ENCODE results near the gene BRSK2. TPM values are rescaled to one million over a fixed set of nuclear protein-coding genes. Genes with fewer than 3 reads are reported as not detected.

The BRSK2 gene
- total RNA-seq, 1 experiment from 2014 or later, result 1.2 TPM

DNA sequence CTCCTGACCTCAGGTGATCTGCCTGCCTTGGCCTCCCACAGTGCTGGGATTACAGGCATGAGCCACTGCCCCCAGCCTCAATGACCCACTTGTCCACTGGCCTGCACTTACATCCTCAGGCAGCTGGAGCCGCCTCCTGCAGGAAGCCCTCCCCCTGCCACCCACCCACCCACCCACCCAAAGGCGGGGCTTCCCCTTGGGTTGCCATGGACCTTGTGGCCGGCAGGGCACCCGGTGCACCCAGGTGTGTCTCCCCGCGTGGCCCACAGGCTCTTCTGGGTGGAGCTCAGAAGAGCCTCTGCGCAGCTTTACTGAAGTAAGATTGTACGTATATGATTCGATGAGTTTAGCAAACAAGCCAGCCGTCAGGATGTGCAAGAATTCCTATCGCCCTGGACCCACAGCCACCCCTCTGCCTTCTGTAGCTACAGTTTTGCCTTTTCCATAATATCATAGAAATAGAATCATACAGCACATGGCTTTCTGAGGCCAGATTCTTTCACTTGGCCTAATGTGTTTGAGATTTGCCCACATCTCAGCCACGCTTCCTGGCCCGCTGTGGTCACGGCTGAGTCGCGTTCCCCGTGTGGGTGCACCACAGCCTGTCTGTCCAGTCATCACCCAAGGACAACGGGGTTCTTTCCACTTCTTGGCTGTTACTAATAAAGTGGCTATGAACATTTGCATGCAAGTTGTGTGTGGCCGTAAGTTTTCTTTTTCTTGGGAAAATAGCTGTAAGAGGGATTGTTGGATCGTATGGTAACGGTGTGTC is 5.3 kb upstream of the BRSK2 start:
- H4K20me1 ChIP-seq (ENCODE audit: low read length), result no peaks in the 10 kb centered on the region
- DNase-seq, result no peak
- BruUV-seq (replicated peaks), result no TSS peak
- ChIA-PET CTCF (no interaction called here), POLR2A (ENCODE audit: unreplicated experiment) (no interaction called here)
- ATAC-seq, result no peak
- intact Hi-C loops (cut with micrococcal nuclease), result loop anchor here (10.0 kb wide), 1 partner anchor 80 kb away; the partner anchor contains the start of gene TOLLIP
- TF ChIP-seq EZH2 (IDR thresholded peaks at IDR 0.05; ENCODE audit: low read length, unreplicated experiment), result no peak
- TF ChIP-seq EZH2phosphoT487 (IDR thresholded peaks at IDR 0.05; ENCODE audit: borderline replicate concordance, low read length), result no peak
- TF ChIP-seq, protein P1, sequence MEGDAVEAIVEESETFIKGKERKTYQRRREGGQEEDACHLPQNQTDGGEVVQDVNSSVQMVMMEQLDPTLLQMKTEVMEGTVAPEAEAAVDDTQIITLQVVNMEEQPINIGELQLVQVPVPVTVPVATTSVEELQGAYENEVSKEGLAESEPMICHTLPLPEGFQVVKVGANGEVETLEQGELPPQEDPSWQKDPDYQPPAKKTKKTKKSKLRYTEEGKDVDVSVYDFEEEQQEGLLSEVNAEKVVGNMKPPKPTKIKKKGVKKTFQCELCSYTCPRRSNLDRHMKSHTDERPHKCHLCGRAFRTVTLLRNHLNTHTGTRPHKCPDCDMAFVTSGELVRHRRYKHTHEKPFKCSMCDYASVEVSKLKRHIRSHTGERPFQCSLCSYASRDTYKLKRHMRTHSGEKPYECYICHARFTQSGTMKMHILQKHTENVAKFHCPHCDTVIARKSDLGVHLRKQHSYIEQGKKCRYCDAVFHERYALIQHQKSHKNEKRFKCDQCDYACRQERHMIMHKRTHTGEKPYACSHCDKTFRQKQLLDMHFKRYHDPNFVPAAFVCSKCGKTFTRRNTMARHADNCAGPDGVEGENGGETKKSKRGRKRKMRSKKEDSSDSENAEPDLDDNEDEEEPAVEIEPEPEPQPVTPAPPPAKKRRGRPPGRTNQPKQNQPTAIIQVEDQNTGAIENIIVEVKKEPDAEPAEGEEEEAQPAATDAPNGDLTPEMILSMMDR (conservative IDR thresholded peaks at IDR 0.05; ENCODE audit: low read depth, low read length), result no peak
- no peak overlapping the region for H3K9ac ChIP-seq (ENCODE audit: low read length)
- H3K27ac ChIP-seq (ENCODE audit: low read length), result no peak overlapping the region
- no peak overlapping the region for H3K4me3 ChIP-seq (ENCODE audit: low read length)
- no peak overlapping the region for H2AFZ ChIP-seq (ENCODE audit: low read length)
- H3F3A ChIP-seq (ENCODE audit: low read length, unreplicated experiment), result no peaks in the 10 kb centered on the region
- H3K27me3 ChIP-seq (ENCODE audit: low read length), result no peaks in the 10 kb centered on the region
- H3K4me2 ChIP-seq (ENCODE audit: low read length), result no peak overlapping the region
- no peaks in the 10 kb centered on the region for H3K79me2 ChIP-seq (ENCODE audit: low read length)
- no peaks in the 10 kb centered on the region for H3K9me2 ChIP-seq (replicated peaks; ENCODE audit: low read length)
- H3K4me1 ChIP-seq (ENCODE audit: insufficient read depth, low read length), result peaks cover 4% of the 10 kb centered on the region; the same call in 1 of the 2 replicates
- no peaks in the 10 kb centered on the region for H3K36me3 ChIP-seq (ENCODE audit: low read depth, low read length)
- H3K9me3 ChIP-seq (ENCODE audit: low read length), result no peaks in the 10 kb centered on the region

DNA sequence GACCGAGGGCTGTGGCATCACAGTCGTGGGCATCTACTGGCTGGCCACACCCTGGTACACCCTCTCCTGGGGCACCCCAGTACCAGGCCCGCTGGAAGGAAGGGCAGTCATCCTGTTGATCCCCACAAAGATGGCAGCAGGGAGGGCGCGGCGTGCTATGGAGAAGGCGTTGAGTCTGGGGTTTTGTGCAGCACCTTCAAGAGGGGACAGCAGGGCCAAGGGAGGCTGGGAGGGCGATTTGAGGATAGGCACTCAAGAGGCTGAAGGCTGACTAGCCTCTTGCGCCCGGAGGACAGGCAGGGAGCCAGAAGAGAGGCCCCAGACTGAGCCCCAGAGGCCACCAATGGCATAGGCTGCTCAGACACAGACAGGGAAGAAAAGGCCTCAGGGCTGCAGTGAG is 2.2 kb upstream of the BRSK2 start:
- DNase-seq (no peak), ATAC-seq (no peak)
- H3K4me3 ChIP-seq (ENCODE audit: low read length), result no peak overlapping the region
- H2AFZ ChIP-seq (ENCODE audit: low read length), result no peak overlapping the region
- ChIA-PET POLR2A (ENCODE audit: unreplicated experiment) (no interaction called here), CTCF (no interaction called here)
- H3K79me2 ChIP-seq (ENCODE audit: low read length), result no peaks in the 10 kb centered on the region
- H4K20me1 ChIP-seq (ENCODE audit: low read length), result no peaks in the 10 kb centered on the region
- BruUV-seq (replicated peaks), result no TSS peak
- H3K27ac ChIP-seq (ENCODE audit: low read length), result no peak overlapping the region
- H3K9me3 ChIP-seq (ENCODE audit: low read length), result no peaks in the 10 kb centered on the region
- TF ChIP-seq, protein P1 (conservative IDR thresholded peaks at IDR 0.05; ENCODE audit: low read depth, low read length), result no peak
- TF ChIP-seq EZH2 (IDR thresholded peaks at IDR 0.05; ENCODE audit: low read length, unreplicated experiment), result no peak
- TF ChIP-seq EZH2phosphoT487 (IDR thresholded peaks at IDR 0.05; ENCODE audit: borderline replicate concordance, low read length), result no peak
- no peaks in the 10 kb centered on the region for H3K36me3 ChIP-seq (ENCODE audit: low read depth, low read length)
- H3F3A ChIP-seq (ENCODE audit: low read length, unreplicated experiment), result no peaks in the 10 kb centered on the region
- H3K4me2 ChIP-seq (ENCODE audit: low read length), result no peak overlapping the region
- intact Hi-C loops (cut with micrococcal nuclease), result loop anchor here (5.0 to 10.0 kb wide), 2 partner anchors 83 to 125 kb away; partner anchors contain the start of gene TOLLIP
- H3K9me2 ChIP-seq (replicated peaks; ENCODE audit: low read length), result no peaks in the 10 kb centered on the region
- no peaks in the 10 kb centered on the region for H3K27me3 ChIP-seq (ENCODE audit: low read length)
- peaks cover 4% of the 10 kb centered on the region; the same call in 1 of the 2 replicates for H3K4me1 ChIP-seq (ENCODE audit: insufficient read depth, low read length)
- H3K9ac ChIP-seq (ENCODE audit: low read length), result no peak overlapping the region
